SU-DHL-6 (cell line): ENCODE measurements around the gene SH3RF2.

Experiments used
- EZH2phosphoT487 ChIP-seq: fragments of 200-600 bp; sonication (generic), shearing (Covaris generic); conservative IDR thresholded peaks from 2 replicates; pipeline ENCODE4 v1.6.1; 2018; ENCODE audit warnings: mild to moderate bottlenecking, antibody characterized with exemption, low read length, moderate library complexity, mixed read lengths
- TF ChIP-seq, protein P1 (sequence below): fragments of 200-600 bp; sonication (generic); IDR thresholded peaks from one replicate; pipeline ENCODE4 v1.5.1; 2017; ENCODE audit warnings: antibody characterized with exemption, mild to moderate bottlenecking, low read length, moderate library complexity; ENCODE audit not compliant: insufficient read depth, poor library complexity, severe bottlenecking

DNA sequence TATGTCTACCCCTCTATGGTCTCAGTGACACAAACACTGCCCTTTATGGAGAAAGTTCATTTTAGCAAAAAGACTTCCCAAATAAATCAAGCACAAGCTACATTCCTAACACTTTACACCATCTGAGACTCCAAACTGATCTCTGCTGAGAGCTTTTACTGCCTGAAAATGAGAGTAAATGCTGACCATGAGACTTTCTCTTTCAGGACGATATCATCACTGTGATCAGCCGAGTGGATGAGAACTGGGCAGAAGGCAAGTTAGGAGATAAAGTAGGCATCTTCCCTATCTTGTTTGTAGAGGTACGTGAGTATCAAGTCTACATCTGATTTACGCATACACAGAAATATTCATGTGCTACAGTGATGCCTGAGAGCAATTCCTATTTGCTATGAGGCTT is 67.5 kb downstream of the SH3RF2 start:
- TF ChIP-seq, protein P1, sequence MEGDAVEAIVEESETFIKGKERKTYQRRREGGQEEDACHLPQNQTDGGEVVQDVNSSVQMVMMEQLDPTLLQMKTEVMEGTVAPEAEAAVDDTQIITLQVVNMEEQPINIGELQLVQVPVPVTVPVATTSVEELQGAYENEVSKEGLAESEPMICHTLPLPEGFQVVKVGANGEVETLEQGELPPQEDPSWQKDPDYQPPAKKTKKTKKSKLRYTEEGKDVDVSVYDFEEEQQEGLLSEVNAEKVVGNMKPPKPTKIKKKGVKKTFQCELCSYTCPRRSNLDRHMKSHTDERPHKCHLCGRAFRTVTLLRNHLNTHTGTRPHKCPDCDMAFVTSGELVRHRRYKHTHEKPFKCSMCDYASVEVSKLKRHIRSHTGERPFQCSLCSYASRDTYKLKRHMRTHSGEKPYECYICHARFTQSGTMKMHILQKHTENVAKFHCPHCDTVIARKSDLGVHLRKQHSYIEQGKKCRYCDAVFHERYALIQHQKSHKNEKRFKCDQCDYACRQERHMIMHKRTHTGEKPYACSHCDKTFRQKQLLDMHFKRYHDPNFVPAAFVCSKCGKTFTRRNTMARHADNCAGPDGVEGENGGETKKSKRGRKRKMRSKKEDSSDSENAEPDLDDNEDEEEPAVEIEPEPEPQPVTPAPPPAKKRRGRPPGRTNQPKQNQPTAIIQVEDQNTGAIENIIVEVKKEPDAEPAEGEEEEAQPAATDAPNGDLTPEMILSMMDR: no peak
- TF ChIP-seq EZH2phosphoT487: no peak
